Fibroblast of lung (primary cell): ENCODE data around the gene GRID1. TPM values are rescaled to one million over a fixed set of nuclear protein-coding genes. Genes with fewer than 3 reads are reported as not detected.

Source experiments
- DNase-seq, 2 donors: peaks; one replicate each; pipeline versions ENCODE4 v3.0.0 to v3.0.0-alpha.2; 2010; ENCODE audit warnings: low read depth in 2 of 2
- H2AFZ ChIP-seq: 2 replicates; pipeline ENCODE4 v1.5.1; 2012; ENCODE audit warnings: low read length, control low read depth, inconsistent platforms
- H3K27ac ChIP-seq: 2 replicates; pipeline ENCODE4 v1.5.1; 2011; ENCODE audit warnings: low read length, control low read depth; ENCODE audit not compliant: insufficient read depth
- H3K27me3 ChIP-seq: 2 replicates; pipeline ENCODE4 v1.5.1; 2011; ENCODE audit warnings: mild to moderate bottlenecking, low read length; ENCODE audit not compliant: control insufficient read depth, insufficient read depth
- H3K36me3 ChIP-seq: 2 replicates; pipeline ENCODE4 v1.5.1; 2011; ENCODE audit warnings: low read length; ENCODE audit not compliant: control insufficient read depth, insufficient read depth
- H3K4me1 ChIP-seq: 2 replicates; pipeline ENCODE4 v1.5.1; 2011; ENCODE audit warnings: low read length; ENCODE audit not compliant: control insufficient read depth, insufficient read depth; ENCODE audit errors: extremely low read depth
- H3K4me2 ChIP-seq: 2 replicates; pipeline ENCODE4 v1.5.1; 2011; ENCODE audit warnings: low read length, control low read depth; ENCODE audit not compliant: insufficient read depth; ENCODE audit errors: extremely low read depth
- H3K4me3 ChIP-seq, 4 experiments: fragments of 200-600 bp in 1 of 4; sonication (generic) in 1 of 4; replicated peaks in 1 of 4; 2 replicates each; pipeline ENCODE4 v1.5.1; 2011 to 2016; ENCODE audit warnings: low read length in 4 of 4, low read depth in 3 of 4, mild to moderate bottlenecking in 3 of 4, control low read depth in 2 of 4, inconsistent platforms in 1 of 4, mixed read lengths in 1 of 4; ENCODE audit not compliant: insufficient read depth in 1 of 4; ENCODE audit errors: control extremely low read depth in 1 of 4
- H3K79me2 ChIP-seq: 2 replicates; pipeline ENCODE4 v1.5.1; 2012; ENCODE audit warnings: mild to moderate bottlenecking, low read length, inconsistent platforms; ENCODE audit not compliant: control insufficient read depth, insufficient read depth
- H3K9ac ChIP-seq: 2 replicates; pipeline ENCODE4 v1.5.1; 2011; ENCODE audit warnings: mild to moderate bottlenecking, low read length, control low read depth; ENCODE audit not compliant: insufficient read depth
- H3K9me3 ChIP-seq: 2 replicates; pipeline ENCODE4 v1.5.1; 2012; ENCODE audit warnings: low read depth, low read length; ENCODE audit not compliant: control insufficient read depth, insufficient read depth
- H4K20me1 ChIP-seq: 2 replicates; pipeline ENCODE4 v1.5.1; 2011; ENCODE audit warnings: low read length; ENCODE audit not compliant: control insufficient read depth, insufficient read depth; ENCODE audit errors: extremely low read depth
- CTCF ChIP-seq, 2 donors: IDR thresholded peaks in 1 of 2; conservative IDR thresholded peaks in 1 of 2; 1 replicate in 1 of 2; 2 replicates in 1 of 2; pipeline ENCODE4 v1.5.1; 2011 to 2012; ENCODE audit warnings: low read length in 2 of 2, control low read depth in 1 of 2, inconsistent platforms in 1 of 2, low read depth in 1 of 2, mild to moderate bottlenecking in 1 of 2
- EZH2 ChIP-seq: IDR thresholded peaks from 2 replicates; pipeline ENCODE4 v1.5.1; 2012; ENCODE audit warnings: low read length, control low read depth, mild to moderate bottlenecking; ENCODE audit errors: missing control alignments
- polyA plus RNA-seq, 2 donors: library from polyadenylated mRNA; depleted of rRNA in 1 of 2; stranded (reverse) in 1 of 2; unstranded in 1 of 2; fragments of >200 nt; gene quantifications; 2 replicates each; pipeline ENCODE4 v1.2.1, GENCODE V29; 2011 to 2012; ENCODE audit warnings: missing spikeins in 1 of 2
- total RNA-seq: library from RNA; depleted of rRNA; stranded (reverse); fragments of >200 nt; gene quantifications from 2 replicates; pipeline ENCODE4 v1.2.1, GENCODE V29; 2014

The GRID1 gene
- total and polyA plus RNA-seq, 2 donors (not counting 1 experiment from before 2014, with no cell fraction given) = 0.03 to 0.33 TPM

- no peaks in the 10 kb centered on the region for H3K4me1 ChIP-seq
- DNase-seq = no peak
- H3K9me3 ChIP-seq = no peaks in the 10 kb centered on the region
- H3K27ac ChIP-seq = no peak overlapping the region
- H3K79me2 ChIP-seq = no peaks in the 10 kb centered on the region
- no peaks in the 10 kb centered on the region for H4K20me1 ChIP-seq
- no peak overlapping the region for H2AFZ ChIP-seq
- no peaks in the 10 kb centered on the region for H3K36me3 ChIP-seq
- H3K27me3 ChIP-seq = no peaks in the 10 kb centered on the region
- H3K4me3 ChIP-seq = no peak overlapping the region
- TF ChIP-seq CTCF (conservative IDR thresholded peaks at IDR 0.05 in 1 of 2, IDR thresholded peaks at IDR 0.05 in 1 of 2; ENCODE audit: low read depth in 1 of 2, low read length in 2 of 2) = no peak
- TF ChIP-seq EZH2 = no peak
- H3K9ac ChIP-seq = no peak overlapping the region
- H3K4me2 ChIP-seq = no peak overlapping the region
Measured at GRCh38 chr10:85598646-85599045, 767.9 kb downstream of the GRID1 start.

GRCh38 chr10:85597006-85597405, 769.6 kb downstream of the GRID1 start:
- no peak for TF ChIP-seq CTCF (conservative IDR thresholded peaks at IDR 0.05 in 1 of 2, IDR thresholded peaks at IDR 0.05 in 1 of 2; ENCODE audit: low read depth in 1 of 2, low read length in 2 of 2)
- no peaks in the 10 kb centered on the region for H3K9me3 ChIP-seq

GRCh38 chr10:85596389-85596788, 770.2 kb downstream of the GRID1 start:
- H3K9ac ChIP-seq = no peak overlapping the region
- DNase-seq = no peak
- H3K79me2 ChIP-seq = no peaks in the 10 kb centered on the region
- H3K4me2 ChIP-seq = no peak overlapping the region
- TF ChIP-seq EZH2 (no peak), CTCF (conservative IDR thresholded peaks at IDR 0.05 in 1 of 2, IDR thresholded peaks at IDR 0.05 in 1 of 2; ENCODE audit: low read depth in 1 of 2, low read length in 2 of 2) (no peak)
- H3K9me3 ChIP-seq = no peaks in the 10 kb centered on the region
- no peak overlapping the region for H3K27ac ChIP-seq
- no peak overlapping the region for H3K4me3 ChIP-seq
- no peak overlapping the region for H2AFZ ChIP-seq
- no peaks in the 10 kb centered on the region for H4K20me1 ChIP-seq
- H3K36me3 ChIP-seq = no peaks in the 10 kb centered on the region
- no peaks in the 10 kb centered on the region for H3K27me3 ChIP-seq
- no peaks in the 10 kb centered on the region for H3K4me1 ChIP-seq

More at GRCh38 chr10:85597006-85597405, 769.6 kb downstream of the GRID1 start:
- H3K9ac ChIP-seq = no peak overlapping the region
- H3K27ac ChIP-seq = no peak overlapping the region
- no peaks in the 10 kb centered on the region for H3K36me3 ChIP-seq
- H4K20me1 ChIP-seq = no peaks in the 10 kb centered on the region
- H3K27me3 ChIP-seq = no peaks in the 10 kb centered on the region
- DNase-seq = no peak
- H3K4me2 ChIP-seq = no peak overlapping the region
- no peak overlapping the region for H2AFZ ChIP-seq
- no peak overlapping the region for H3K4me3 ChIP-seq
- no peaks in the 10 kb centered on the region for H3K4me1 ChIP-seq
- no peaks in the 10 kb centered on the region for H3K79me2 ChIP-seq
